ENCODE results near the gene SFSWAP.
"Not testable (repeated sequence)": the region's sequence is repeated elsewhere in the genome, so short reads cannot be mapped to it uniquely, and the experiment has no call there.

Gene SFSWAP

DNA sequence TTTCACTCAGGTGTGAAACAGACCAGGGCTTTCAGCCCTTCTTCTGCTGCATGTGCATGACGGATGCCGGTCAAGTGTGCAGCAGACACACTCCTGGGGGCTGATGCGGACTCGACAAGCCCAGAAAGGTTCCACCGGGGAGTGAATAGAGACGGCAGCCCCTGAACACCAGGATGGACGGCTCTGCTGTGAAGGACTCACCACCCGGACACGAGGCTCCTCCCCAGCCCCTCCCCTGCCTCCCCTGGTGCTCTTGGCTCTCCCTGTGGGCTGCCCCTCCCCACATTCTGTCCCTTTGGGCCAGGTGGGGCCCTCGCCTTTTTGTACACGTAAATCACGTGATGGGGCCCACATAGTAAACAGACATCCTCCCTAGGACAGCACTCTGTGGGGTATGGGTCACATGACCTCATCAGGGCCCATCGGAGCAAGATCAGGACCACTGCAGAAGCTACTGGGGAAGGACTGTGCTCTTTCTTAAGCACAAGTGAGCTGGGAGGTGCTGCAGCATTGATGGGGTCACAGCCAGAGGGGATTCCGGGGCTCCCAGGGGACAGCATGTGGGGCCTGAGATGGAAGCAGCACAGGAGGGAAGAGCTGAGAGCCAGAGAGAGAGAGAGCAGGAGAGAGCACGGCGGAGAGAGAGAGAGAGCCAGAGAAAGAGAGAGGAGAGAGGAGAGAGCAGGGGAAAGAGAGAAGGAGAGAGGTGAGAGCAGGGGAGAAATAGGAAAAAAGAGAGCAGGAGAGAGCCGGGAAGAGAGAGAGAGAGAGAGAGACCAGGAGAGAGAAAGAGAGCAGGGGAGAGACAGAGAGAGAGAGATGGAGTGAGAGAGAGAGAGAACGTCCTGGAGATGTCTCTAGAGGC, 30.3 kb upstream of the SFSWAP start:
- DNase-seq = not testable (repeated sequence)

DNA sequence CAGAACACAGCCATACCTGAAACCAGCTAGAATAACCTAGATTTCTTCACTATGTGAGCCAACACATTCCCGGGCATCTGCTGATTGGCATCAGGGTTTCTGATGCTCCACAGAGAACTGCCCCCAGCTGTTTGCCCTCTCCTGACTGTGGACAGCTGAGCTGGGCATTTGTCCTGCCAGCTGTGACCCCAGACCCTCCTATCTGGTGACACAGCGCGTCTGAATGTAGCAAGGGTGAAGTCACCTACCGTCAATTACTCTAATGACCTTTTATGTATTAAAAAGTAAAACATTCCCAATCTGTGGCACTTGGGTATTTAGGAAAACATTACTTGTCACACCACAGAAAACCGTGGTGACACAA, 29.7 kb upstream of the SFSWAP start:
- no peak for DNase-seq

DNA sequence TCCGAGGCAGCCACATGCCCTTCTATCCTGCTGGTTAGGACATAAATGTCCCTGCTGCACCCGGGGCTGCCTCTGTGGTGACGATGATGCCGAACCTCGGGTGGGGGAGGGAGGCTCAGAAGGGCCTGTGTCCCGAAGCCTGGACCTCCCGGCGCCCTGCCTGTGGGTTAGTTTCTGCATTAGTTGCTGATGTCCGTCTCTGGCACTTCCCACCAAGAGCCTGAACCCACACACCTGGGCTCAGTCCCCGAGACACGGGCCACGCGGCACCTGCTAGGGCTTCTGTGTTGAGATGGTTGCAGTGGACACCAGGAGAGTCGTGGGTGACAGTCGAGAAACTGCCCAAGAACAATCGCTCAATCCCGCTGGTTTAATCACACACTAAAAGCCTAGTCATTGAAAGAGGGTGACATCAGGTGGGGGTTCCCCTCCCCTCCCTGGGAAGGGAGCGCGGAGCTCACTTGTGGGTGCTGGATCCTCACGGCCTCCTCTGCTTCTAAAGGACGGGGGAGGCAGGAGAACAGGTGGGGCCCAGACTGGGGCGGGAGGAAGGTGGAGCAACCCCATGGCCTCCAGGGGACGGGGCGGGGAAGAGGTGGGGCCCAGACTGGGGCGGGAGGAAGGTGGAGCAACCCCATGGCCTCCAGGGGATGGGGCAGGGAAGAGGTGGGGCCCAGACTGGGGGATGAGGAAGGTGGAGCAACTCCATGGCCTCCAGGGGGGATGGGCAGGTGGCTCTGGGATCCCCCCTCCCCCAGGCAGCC, 29.0 kb upstream of the SFSWAP start:
- DNase-seq = peak; percentile 90

DNA sequence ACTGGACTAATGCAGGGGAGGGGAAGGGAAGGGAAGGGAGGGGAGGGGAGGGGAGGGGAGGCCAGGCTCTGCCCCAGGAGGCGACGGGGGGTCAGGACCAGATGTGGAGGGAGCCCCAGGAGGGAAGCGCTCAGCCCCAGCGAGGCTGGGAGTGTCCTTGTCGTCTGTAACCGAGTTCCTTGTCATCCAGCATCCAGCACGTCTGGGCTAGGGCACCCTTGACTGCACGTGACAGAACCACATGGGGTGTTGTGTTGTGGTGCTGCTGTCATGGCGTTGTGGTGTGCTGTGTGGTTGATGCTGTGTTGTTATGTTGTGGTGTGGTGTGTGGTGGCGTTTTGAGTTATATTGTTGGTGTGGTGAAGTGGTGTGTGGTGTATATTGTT, 28.4 kb upstream of the SFSWAP start:
- DNase-seq = peak; percentile 13

DNA sequence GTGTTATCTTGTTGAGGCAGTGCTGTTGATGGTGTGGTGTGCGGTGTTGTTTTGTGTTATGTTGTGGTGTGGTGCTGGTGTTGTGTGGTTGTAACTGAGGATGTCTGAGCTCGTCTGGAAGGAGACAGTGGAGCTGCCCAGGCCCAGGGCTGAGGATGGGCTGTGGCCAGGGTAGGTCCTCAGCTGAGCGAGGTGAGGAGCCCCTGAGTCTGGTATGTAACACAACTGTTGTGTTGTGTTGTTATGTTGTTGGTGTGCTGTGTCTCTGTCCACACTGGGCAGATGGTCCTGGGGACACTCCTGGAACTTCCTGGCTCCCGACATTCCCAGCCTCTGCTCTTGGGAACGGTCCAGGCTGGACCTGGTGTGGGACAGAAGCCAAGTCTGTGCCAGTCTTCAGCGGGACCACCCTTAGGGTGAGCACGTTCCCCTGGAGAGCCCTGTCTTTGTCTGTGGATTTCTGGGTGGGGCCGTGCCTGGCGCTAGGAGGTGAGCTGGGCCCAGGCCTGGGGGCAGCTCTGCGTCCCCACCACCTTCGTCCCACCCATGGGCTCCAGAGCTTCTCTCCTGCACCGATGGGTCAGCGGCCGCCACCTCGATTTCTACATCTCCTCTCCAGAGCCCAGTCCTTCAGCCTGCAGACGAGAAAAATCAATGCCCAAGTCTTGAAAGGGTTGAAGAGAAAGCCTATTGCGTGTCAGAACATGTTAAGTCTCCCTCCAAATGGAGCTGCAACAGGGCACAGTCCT, 27.4 kb upstream of the SFSWAP start:
- DNase-seq = no peak

DNA sequence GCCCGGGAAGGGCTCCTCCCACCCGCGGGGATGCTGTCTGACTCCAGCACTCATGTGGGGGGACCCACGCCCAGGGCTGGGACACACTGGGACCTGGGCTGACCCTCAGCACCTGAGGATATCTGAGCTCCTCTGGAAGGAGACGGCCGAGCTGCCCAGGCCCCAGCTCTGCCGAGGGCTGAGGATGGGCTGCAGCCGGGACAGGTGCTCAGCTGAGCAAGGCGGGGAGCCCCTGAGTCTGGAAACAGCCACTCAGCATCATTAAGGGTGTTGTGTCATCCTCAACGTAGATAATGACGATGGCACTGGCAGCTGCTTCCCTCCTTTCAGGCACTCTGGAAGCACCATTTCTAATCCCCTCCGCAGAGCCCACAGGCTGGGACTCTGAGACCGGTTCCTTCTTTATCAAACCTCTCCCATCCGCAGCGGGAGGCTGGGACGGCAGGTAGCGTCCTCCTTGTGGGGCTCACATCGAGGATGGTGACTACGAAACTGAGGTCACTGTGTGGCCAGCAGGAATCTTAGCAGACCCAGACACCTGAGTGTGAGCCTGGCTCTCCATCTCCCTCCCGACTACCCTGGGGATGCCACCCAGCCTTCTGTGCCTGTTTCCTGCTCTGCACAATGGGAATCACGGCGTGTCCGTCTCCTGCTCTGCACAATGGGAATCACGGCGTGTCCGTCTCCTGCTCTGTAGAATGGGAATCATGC, 26.7 kb upstream of the SFSWAP start:
- DNase-seq = no peak

DNA sequence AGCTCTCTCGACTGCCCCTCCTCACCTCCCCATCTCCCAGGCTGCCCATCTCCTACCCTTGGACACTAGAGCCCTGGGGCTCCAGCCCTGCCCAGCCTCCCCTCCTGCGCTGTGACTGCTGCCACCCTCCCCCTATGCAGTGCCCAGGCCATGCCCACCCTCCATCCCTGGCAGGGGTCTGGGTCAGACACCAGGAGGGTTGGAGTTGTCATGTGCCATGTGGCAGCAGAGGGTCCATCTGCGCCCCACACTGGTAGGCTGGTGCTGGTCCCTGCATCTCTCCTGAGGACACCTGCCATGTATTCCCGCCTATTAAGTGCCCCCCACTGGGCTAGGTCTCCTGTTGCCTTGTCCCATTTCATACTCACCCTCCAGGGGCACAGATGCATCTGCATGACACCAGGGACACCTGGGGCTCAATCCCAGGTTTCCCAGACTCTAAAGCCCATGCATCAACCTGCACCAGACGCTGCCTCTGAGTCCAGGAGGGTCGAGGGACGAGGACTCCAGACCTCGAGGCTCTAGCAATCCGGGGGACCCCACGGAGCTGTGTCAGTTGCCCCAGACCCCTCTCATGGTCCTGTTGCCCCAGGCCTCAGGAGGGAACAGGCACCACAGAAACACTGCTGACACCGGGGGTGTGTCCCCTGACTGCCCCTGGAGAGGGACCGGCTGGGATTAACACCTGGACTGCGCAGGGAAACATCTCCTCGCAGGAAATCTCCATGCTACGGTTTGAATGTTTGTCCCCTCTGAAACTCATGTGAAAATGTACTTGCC, 23.4 kb upstream of the SFSWAP start:
- no peak for DNase-seq

DNA sequence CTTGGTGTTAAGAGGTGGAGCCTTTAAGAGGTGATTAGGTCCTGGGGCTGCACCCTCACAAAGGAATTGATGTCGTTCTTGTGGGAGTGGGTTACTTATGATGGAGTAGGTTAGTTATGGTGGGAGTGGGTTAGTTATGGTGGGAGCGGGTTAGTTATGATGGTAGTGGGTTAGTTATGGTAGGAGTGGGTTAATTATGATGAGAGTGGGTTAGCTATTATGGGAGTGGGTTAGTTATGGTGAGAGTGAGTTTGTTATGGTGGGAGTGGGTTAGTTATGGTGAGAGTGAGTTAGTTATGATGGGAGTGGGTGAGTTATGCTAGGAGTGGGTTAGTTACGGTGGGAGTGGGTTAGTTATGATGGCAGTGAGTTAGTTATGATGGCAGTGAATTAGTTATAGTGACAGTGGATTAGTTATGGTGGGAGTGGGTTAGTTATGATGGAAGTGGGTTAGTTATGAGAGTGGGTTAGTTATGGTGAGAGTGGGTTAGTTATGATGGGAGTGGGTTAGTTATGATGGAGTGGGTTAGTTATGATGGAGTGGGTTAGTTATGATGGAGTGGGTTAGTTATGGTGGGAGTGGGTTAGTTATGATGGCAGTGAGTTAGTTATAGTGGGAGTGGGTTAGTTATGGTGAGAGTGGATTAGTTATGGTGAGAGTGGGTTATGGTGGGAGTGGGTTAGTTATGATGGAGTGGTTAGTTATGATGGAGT, 22.6 kb upstream of the SFSWAP start:
- no peak for DNase-seq

DNA sequence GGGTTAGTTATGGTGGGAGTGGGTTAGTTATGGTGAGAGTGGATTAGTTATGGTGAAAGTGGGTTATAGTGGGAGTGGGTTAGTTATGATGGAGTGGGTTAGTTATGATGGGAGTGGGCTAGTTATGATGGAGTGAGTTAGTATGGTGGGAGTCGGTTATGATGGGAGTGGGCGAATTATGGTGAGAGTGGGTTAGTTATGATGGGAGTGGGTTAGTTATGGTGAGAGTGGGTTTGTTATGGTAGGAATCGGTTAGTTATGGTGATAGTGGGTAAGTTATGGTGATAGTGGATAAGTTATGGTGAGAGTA, 22.1 kb upstream of the SFSWAP start:
- no peak for DNase-seq

DNA sequence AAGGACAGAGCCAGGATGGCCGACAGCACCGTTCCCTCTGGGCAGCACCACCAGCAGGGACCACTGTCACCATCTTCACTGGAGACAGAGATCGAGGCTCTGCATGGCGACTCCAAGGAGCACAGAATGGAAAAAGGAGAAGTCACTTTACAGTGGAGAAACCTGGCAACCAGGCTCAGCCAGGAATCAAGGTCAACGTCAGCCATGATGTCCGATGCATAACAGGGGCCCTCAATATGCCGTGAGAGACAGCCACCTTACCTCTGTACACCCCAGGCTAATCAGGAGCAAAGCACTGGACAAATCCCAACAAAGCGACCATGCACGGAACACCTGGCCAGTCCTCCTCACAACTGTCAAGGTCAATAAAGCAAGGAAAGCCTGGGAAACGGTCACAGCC, 20.6 kb upstream of the SFSWAP start:
- no peak for DNase-seq

DNA sequence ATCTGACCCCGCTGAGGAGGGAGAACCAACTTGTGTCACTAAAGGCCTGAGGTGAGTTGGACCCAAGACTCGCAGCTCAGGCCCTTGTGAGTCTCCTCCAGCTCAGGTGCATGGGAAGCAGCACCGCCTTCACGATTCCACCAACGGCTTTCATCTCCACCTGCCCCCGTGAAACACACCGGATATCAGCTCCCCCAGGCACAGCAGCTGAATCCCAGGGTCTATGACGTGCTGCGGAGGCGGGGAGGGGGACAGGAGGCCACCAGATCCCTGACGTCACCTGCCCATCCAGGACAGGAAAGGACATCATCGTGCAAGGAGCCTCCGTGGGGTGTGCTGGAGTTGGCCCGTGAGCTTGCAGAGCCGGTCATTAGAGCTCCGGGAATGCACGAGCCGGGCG, 18.5 kb upstream of the SFSWAP start:
- DNase-seq = no peak

DNA sequence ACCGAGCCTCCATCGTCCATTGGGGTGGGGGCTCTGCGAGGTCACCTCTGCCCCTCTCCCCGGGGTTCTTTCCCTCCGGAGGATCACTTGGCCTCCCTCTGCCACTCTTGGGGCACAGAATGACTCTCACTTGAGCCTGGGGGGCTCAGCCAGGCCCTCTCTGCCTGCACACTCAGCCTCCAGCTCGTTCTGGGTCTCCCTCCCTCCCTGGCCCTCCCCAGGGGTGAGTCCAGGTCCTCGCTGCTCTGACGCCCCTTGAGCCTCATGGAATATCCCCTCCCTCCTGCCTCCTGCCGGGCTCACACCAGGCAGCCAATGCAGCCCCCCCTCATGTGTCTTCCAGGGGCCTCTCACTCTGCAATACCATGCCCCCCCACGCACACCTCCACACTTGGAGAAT, 17.7 kb upstream of the SFSWAP start:
- DNase-seq = no peak

DNA sequence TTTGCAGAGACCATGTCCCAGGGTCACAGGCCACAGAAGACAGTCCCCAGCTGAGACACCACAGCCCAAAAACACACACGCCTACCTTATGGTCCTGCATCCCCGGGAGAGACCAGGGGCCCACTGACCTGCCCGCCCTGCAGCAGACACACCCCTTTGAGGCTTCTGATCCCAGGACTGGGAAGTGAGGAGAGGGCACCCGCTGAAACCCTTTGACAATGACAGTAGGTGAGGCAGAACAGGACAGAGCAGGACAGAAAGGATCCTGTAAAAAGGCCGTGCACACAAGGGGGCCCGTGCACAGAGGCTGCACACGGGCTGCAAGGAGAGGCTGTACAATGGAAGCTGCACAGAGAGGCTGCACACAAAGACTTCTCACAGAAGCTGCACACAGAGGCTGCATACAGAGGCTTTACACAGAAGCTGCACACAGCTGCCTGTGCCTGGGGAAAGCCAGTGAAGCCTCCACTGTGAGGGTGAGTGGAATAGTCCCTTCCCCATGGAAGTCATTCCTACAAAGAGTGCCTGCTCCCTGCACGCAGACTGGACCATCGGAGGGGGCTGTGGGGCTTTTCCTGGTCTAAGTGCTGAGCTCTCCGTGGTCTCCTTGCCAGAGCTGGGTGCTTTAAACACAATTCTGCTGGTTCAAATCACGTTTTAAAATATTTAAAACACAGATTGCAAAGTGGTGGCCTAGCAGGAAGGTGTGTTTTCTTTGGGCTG, 16.6 kb upstream of the SFSWAP start:
- no peak for DNase-seq

DNA sequence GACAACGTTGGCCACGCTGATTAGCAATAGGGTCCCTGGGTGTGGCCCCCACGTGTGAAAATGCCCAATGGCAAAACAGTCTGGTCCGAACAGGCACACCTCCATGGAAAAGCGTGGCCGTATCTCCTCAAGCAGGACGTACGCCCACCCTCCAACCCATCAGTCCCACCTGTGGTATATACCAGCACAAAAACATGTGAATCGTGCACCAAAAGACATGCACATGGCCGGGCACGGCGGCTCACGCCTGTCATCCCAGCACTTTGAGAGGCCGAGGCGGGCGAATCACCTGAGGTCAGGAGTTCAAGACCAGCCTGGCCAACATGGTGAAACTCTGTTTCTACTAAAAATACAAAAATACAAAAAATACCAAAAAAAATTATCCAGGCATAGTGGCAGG, 14.9 kb upstream of the SFSWAP start:
- DNase-seq = no peak

DNA sequence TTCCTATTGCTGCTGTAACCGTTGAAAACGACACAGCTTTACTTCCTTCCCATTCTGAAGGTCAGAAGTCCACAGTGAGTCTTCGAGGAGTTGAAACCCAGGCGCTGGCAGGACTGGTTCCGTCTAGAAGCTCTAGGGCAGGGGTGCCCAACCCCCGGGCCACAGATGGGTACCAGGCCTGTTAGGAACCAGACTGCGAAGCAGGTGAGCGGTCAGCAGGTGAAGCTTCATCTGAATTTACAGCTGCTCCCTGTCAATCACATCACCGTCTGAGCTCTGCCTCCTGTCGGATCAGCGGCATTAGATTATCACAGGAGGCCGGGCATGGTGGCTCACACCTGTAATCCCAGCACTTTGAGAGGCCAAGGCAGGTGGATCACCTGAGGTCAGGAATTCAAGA, 12.6 kb upstream of the SFSWAP start:
- DNase-seq = no peak

DNA sequence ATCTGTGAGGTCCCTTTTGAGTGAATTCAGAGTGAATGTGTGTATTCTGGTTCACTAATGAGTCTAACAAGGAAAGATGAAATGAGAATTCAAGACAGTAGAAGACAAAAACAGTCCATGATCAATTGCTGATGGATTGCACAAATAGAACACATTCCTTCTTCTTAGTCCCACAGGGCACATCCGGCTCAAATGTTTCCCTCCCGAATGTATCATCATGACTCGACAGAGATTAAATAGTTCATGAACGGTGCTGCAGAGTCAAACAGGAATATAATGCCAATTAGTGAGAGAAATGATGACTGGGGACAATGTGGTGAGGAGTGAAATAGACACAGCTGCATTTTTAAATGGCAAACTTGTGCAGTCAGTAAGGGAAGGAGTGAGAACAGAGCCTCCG, 11.5 kb upstream of the SFSWAP start:
- no peak for DNase-seq

DNA sequence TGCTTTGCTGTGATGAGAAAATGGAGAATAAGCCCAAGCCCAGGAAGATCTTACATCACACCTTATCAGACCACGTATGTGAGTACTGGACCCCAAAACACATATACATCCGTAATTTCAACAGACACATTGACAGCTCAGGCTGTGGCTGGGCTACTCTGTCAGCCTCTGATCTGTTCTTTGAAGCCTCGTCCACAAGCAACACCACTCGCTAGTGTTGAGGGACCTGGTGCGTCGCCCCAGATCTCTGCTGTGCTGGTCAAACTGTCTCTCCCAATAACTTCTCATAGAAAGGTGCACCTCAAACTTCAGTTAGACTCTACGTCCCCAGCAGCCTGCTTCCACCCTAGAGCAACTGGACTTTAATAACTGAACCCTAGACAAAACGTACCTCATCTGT, 10.6 kb upstream of the SFSWAP start:
- no peak for DNase-seq

DNA sequence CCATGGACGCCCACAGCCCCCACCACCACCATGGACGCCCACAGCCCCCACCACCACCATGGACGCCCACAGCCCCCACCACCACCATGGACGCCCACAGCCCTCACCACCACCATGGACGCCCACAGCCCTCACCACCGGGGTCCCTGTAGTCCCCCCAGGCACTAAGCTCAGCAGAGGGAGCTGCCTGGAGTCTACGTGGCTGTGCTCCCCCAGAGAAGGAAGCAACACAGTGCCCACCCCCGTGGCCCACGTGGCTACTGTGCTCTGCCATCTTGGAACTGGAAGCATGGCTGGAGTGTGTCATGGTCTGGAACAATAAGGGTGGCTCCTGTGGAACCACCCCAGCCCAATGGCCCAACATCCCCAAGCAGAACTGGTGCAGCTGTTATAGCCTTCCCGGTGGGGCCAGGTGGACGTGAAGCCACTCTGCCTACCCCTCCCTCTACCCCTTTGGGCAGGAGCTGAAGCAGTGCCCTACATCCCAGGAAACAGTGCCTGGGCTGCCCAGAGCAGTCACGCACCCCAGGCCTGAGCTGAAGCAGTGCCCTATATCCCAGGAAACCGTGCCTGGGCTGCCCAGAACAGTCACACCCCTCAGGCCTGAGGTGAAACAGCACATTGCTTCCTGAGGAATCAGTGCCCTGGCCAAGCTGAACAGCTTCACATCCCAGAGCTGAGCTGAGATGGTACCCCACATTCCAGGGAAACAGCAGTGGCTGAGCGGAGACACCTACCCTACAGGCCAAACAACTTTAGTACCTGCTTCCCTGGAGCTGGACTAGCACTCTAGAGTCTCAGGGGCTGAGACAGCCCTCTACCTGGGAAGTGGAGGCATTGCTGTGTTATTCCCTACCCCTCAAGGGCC, 9.0 kb upstream of the SFSWAP start:
- no peak for DNase-seq

DNA sequence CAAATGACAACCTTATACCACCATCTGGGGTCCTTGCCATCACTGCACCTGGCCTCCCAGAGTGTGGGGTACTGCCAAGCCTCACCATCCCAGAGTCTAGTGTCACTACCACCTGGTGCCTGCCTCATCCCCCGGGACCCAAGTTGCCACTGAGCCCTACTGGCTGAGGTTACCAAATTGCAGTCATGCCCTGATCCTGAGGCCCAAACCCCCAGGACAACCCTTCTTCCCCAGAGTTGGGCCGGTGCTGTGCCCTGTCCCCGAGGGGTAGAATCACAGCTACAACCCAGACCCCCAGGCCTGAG, 8.4 kb upstream of the SFSWAP start:
- no peak for DNase-seq

DNA sequence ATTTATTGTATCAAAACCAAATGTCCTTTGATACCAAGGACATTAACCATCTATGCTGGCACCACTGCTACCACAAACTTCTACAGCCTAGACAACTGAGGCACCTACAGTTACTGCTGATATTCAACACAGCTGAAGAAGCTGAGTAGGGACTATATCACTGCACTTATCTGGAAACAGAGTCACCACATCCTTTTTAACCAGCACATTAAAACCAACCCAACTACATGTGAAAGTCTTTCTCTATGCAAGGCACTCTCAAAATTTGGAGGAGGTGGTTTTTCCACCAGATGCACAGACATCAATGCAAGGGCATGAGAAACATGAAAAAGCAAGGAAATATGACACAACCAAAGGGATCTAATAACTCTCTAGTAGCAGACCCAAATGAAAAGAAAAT, 7.7 kb upstream of the SFSWAP start:
- no peak for DNase-seq
